SW 1271 (cell line): ENCODE data around the gene CNTNAP2.
"Not testable (repeated sequence)": the region's sequence is repeated elsewhere in the genome, so short reads cannot be mapped to it uniquely, and the experiment has no call there.

Experiments used
- DNase-seq, 2 experiments: peaks; one replicate each; lab custom pipeline; 2025; lab: John Stamatoyannopoulos, UW

CNTNAP2 gene

DNA sequence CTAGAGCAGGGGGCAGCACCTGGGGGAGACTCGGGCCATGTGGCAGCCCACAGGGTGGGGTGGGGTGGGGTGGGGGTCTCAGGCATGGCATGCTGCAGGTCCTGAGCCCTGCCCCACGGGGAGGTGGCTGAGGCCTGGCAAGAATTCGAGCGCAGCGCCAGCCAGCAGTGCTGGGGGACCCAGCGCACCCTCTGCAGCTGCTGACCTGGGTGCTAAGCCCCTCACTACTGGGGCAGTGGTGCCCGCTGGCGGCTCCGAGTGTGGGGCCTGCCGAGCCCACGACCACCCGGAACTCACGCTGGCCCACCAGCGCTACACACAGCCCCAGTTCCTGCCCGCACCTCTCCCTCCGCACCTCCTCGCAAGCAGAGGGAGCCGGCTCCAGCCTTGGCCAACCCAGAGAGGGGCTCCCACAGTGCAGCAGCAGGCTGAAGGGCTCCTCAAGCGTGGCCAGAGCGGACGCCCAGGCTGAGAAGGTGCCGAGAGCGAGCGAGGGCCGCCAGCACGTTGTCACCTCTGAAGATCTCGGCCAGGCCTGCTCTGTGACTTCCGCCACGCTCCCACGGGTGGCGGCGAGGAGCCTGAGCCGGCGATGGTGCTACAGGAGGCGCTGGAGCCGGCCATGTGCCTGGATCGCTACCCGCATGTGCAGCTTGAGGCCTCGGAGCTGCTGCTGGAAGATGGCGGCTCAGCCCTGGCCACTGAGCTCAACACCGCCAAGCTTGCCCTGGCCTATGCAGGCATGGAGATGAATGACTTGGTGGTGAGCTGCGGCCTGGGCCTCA lies 2328.9 kb downstream of the CNTNAP2 start:
- no peak for DNase-seq

DNA sequence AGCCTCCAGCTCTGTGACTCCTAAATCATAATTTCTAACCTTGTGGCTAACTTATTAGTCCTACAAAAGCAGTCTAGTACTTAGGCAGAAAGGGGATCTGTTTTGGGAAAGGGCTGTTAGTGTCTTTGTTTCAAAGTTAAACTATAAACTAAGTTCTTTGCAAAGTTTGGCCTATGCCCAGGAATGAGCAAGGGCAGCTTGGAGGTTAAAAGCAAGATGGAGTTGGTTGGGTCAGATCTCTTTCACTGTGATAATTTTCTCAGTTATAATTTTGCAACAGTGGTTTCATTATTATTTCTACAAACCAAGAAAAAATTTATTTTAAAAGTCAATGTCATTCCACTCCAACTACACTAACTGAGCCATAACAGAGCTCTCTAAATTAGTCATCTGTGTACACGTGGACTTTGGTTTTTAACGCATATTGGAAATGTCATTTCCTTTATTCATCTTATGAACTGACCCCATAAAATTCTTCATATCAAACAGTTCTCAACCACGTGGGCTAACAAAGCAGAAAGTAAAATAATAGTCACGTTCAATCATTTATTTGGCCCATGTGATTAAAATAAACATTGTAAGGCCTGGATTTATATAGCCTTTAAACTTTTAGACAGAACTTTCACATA lies 2330.7 kb downstream of the CNTNAP2 start:
- no peak for DNase-seq

- not testable (repeated sequence) for DNase-seq
Measured at GRCh38 chr7:148451526-148451925, 2334.9 kb downstream of the CNTNAP2 start.

DNA sequence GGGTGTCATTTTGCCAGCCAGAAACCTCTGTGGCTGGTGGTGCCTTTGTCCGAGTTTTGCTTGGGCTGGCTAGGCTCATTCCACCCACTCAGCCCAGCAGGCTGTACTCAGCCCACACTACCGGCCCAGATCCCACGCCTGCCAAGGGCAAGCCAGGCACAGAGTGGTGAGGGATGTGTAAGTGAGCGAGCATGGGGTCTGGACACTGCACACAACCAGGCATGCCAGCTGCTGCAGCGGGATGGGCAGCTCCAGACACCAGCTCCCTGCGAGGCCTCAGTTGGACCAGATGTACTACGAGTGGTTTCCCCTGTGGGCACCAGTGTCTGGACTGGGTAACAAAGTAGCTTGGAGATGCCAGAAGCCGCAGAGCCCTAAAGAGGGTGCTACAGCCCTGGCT lies 2339.8 kb downstream of the CNTNAP2 start:
- no peak for DNase-seq

DNA sequence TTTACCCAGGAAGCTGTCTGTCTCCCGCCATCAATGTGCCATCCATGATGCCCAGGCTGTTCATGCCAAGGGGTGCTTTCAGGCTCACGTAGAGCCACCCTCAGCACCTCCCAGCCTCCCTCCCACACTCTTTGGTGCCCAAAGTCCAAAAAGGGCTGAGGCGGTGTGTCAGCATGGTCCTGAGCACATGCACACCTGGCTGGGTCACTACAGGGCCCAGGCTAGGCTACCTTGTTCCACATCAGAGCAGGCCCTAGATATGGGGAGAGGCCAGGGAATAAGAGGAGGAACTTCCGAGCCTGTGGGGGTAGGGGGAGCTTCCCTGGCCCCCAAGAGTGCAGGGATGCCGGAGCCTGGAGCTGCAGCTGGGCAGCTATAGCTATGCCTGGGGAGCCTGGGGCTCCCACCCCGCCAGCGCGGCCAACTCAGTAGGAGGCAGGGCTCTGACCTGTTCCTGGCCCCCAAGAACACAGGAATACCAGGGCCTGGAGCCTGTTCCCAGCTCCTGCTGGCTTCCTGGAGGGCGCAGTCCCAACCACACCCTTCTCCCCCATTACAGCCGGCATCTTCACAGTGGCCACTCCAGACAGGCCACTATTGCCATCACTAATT lies 2340.8 kb downstream of the CNTNAP2 start:
- no peak for DNase-seq

DNA sequence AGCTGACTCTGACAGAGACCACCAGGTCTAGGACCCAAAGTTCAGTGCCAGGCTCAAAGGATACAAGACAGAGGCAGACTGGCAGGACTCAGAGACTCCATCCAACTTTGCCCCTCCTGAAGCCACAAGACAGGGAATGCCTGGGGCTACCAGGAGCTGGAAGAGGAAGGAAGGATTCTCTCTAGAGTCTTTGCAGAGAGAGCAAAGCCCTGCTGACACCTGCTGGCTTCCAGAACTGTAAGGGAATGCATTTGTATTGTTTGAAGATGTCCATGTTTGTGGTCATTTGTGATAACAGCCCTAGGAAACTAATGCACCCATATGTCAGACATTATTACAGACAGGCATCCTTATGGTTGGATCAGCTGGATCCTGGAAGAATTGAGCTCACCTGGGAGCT lies 2341.7 kb downstream of the CNTNAP2 start:
- DNase-seq = no peak

GRCh38 chr7:148461392-148462179 lies 2345.0 kb downstream of the CNTNAP2 start:
- DNase-seq = no peak

GRCh38 chr7:148462774-148463173 lies 2346.2 kb downstream of the CNTNAP2 start:
- DNase-seq = not testable (repeated sequence)

DNA sequence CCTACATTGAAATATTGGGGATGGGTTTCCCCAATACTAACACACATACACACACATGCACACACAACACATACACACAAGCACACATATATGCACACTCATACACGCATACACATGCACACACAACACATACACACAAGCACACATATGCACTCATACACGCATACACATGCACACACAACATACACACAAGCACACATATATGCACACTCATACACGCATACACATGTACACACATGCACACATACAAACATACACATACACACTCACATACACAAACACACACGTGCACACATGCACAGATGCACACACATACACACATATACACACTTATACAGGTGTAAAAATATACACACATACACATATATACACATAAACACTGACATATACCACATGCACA lies 2346.6 kb downstream of the CNTNAP2 start:
- DNase-seq = no peak

DNA sequence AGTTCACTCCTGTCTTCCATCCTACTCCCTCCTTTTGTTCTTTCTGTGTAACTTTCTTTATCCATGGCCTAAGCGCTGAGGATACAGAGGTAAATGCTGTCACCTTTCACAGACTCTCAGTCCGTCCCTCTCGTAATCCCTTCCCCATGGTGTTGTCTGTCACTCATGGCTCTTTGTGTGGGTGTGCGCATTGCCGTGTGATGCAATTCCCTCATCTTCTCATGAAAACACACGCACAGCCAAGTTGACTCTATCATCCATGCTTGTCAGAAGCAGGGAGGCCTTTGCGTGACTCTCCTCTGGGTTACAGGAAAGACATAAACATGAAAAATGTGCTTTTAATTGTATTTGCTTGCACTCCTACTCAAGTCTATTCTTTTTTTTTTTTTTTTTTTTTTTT lies 2348.3 kb downstream of the CNTNAP2 start:
- no peak for DNase-seq

DNA sequence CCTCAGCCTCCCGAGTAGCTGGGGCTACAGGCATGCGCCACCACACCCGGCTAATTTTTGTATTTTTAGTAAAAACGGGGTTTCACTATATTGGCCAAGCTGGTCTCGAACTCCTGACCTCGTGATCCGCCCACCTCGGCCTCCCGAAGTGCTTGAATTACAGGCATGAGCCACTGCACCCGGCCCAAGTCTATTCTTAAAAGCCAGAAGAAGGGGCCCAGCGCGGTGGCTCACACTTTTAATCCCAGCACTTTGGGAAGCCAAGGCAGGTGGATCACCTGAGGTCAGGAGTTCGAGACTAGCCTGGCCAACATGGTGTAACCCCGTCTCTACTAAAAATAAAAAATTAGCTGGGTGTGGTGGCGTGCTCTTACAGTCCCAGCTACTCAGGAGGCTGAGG lies 2348.8 kb downstream of the CNTNAP2 start:
- not testable (repeated sequence) for DNase-seq

DNA sequence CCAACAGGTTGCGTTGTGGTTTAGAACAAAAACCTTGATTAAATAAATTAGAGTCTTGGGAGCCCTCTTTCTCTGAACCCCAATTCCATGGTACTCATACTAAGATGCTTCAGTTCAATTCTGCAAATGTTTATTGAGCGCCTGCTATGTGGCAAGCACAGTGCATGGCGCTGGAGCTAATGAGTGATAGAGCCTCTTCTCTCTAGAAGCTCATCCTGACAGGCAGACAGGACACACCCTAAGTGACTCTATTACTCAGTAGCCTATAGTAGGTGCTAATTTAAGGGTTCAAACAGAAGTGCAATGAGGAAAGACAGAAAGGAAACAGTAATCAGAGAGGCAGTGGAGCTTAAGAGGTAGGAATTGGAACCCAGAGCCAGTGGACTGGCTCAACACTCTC lies 2349.5 kb downstream of the CNTNAP2 start:
- no peak for DNase-seq

DNA sequence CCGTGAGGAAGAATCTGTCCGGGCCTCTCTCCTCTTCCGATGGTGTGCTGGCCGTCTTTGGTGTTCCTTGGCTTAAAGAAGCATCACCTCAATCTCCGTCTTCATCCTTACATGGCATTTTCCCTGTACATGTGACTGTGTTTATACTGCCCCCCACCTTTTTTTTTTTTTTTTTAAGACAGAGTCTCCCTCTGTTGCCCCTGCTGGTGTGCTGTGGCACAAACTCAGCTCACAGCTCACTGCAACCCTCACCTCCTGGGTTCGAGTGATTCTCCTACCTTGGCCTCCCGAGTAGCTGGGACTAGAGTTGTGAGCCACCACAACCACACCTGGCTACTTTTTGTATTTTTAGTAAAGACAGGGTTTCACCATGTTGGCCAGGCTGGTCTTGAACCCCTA lies 2352.1 kb downstream of the CNTNAP2 start:
- DNase-seq = no peak
